BLaER1 treated with 17β-estradiol and CSF1 and Interleukin-3, amounts not matched to agents 10 nM and 100 nM (cell line): ENCODE measurements around the gene EXOC1.

Experiments
- H3K27ac ChIP-seq, 11 experiments: shearing (Covaris generic); formaldehyde crosslinking; 2 replicates each; pipeline ENCODE4 v1.8.1; 2022
- H3K27me3 ChIP-seq, 11 experiments: shearing (Covaris generic); formaldehyde crosslinking; 2 replicates each; pipeline ENCODE4 v1.8.1; 2022
- H3K36me3 ChIP-seq, 11 experiments: shearing (Covaris generic); formaldehyde crosslinking; 2 replicates each; pipeline ENCODE4 v1.8.1; 2022
- H3K4me1 ChIP-seq, 10 experiments: shearing (Covaris generic); formaldehyde crosslinking; 2 replicates each; pipeline ENCODE4 v1.8.1; 2022
- H3K4me2 ChIP-seq, 11 experiments: shearing (Covaris generic); formaldehyde crosslinking; 2 replicates each; pipeline ENCODE4 v1.8.1; 2022
- H3K4me3 ChIP-seq, 10 experiments: shearing (Covaris generic); formaldehyde crosslinking; 2 replicates each; pipeline ENCODE4 v1.8.1; 2022
- H3K9ac ChIP-seq, 11 experiments: shearing (Covaris generic); formaldehyde crosslinking; 2 replicates each; pipeline ENCODE4 v1.8.1; 2022
- H3K9me3 ChIP-seq, 11 experiments: shearing (Covaris generic); formaldehyde crosslinking; replicated peaks in 1 of 11; 2 replicates each; pipeline ENCODE4 v1.8.1; 2022
- H4K20me1 ChIP-seq, 11 experiments: shearing (Covaris generic); formaldehyde crosslinking; 2 replicates each; pipeline ENCODE4 v1.8.1; 2022
- Cebpa-rat ChIP-seq, 11 experiments: shearing (Covaris generic); IDR thresholded peaks; 2 replicates each; pipeline ENCODE4 v1.8.1; 2022

The EXOC1 gene

GRCh38 chr4:55866973-55867574, 13.6 kb downstream of the EXOC1 start:
- Histone ChIP-seq H3K36me3 (peaks cover 54 to 79% (median 72%) of the 10 kb centered on the region in 11 experiments), H3K4me2 (peak overlapping the region in 5 of 11 experiments; percentile 42 to 76 (median 58); a peak in 8 of 22 replicates), H3K4me3 (no peak overlapping the region; a peak in 1 of 20 replicates), H3K9me3 (no peaks in the 10 kb centered on the region), H4K20me1 (peaks cover 0 to 20% (median 0%) of the 10 kb centered on the region in 11 experiments; a peak in 6 of 22 replicates), H3K4me1 (peaks cover 5 to 31% (median 16%) of the 10 kb centered on the region in 10 experiments; a peak in 17 of 20 replicates), H3K9ac (peak overlapping the region in 1 of 11 experiments; percentile 61; a peak in 1 of 22 replicates), H3K27ac (peak overlapping the region in 5 of 11 experiments; percentile 57 to 80 (median 64); a peak in 10 of 22 replicates), H3K27me3 (no peaks in the 10 kb centered on the region)
- TF ChIP-seq Cebpa-rat (IDR thresholded peaks at IDR 0.05) = no peak

GRCh38 chr4:55868581-55869090, 15.2 kb downstream of the EXOC1 start:
- H3K36me3 ChIP-seq = peaks cover 55 to 79% (median 68%) of the 10 kb centered on the region in 11 experiments
- H3K4me2 ChIP-seq = no peak overlapping the region
- no peak overlapping the region for H3K4me3 ChIP-seq
- no peak for TF ChIP-seq Cebpa-rat (IDR thresholded peaks at IDR 0.05)
- no peaks in the 10 kb centered on the region for H3K27me3 ChIP-seq
- no peak overlapping the region for H3K27ac ChIP-seq
- no peak overlapping the region for H3K9ac ChIP-seq
- peaks cover 5 to 31% (median 16%) of the 10 kb centered on the region in 10 experiments; a peak in 17 of 20 replicates for H3K4me1 ChIP-seq
- H3K9me3 ChIP-seq = no peaks in the 10 kb centered on the region
- H4K20me1 ChIP-seq = peaks cover 0 to 13% (median 0%) of the 10 kb centered on the region in 11 experiments; a peak in 3 of 22 replicates

GRCh38 chr4:55871299-55871800, 17.9 kb downstream of the EXOC1 start:
- no peak overlapping the region for H3K9ac ChIP-seq
- peaks cover 0 to 10% (median 0%) of the 10 kb centered on the region in 11 experiments; a peak in 3 of 22 replicates for H4K20me1 ChIP-seq
- H3K9me3 ChIP-seq = no peaks in the 10 kb centered on the region
- H3K27me3 ChIP-seq = no peaks in the 10 kb centered on the region
- TF ChIP-seq Cebpa-rat (IDR thresholded peaks at IDR 0.05) = no peak
- no peak overlapping the region for H3K4me2 ChIP-seq
- H3K36me3 ChIP-seq = peaks cover 58 to 86% (median 70%) of the 10 kb centered on the region in 11 experiments
- no peak overlapping the region for H3K4me3 ChIP-seq
- H3K4me1 ChIP-seq = peaks cover 1 to 12% (median 5%) of the 10 kb centered on the region in 10 experiments; a peak in 17 of 20 replicates
- no peak overlapping the region for H3K27ac ChIP-seq

- no peaks in the 10 kb centered on the region for H3K4me1 ChIP-seq
- H3K9me3 ChIP-seq = no peaks in the 10 kb centered on the region
- no peaks in the 10 kb centered on the region for H3K27me3 ChIP-seq
- no peak overlapping the region for H3K4me3 ChIP-seq
- H3K9ac ChIP-seq = no peak overlapping the region
- H3K27ac ChIP-seq = no peak overlapping the region
- H3K4me2 ChIP-seq = no peak overlapping the region
- no peaks in the 10 kb centered on the region for H4K20me1 ChIP-seq
- TF ChIP-seq Cebpa-rat (IDR thresholded peaks at IDR 0.05) = no peak
- peaks cover 59 to 99% (median 81%) of the 10 kb centered on the region in 11 experiments for H3K36me3 ChIP-seq
These were observed 21.4 kb downstream of the EXOC1 start for GRCh38 chr4:55874831-55875230.

GRCh38 chr4:55876387-55876786, 22.9 kb downstream of the EXOC1 start:
- Histone ChIP-seq H3K9me3 (peaks cover 0 to 5% (median 0%) of the 10 kb centered on the region in 11 experiments; a peak in 2 of 22 replicates), H3K4me2 (no peak overlapping the region), H3K27ac (no peak overlapping the region), H3K4me1 (no peaks in the 10 kb centered on the region), H3K27me3 (no peaks in the 10 kb centered on the region), H3K4me3 (no peak overlapping the region), H3K36me3 (peaks cover 56 to 98% (median 79%) of the 10 kb centered on the region in 11 experiments), H3K9ac (no peak overlapping the region), H4K20me1 (no peaks in the 10 kb centered on the region)
- no peak for TF ChIP-seq Cebpa-rat (IDR thresholded peaks at IDR 0.05)

GRCh38 chr4:55879224-55879623, 25.8 kb downstream of the EXOC1 start:
- H3K36me3 ChIP-seq = peaks cover 45 to 96% (median 70%) of the 10 kb centered on the region in 11 experiments
- H3K27me3 ChIP-seq = no peaks in the 10 kb centered on the region
- no peak overlapping the region for H3K4me3 ChIP-seq
- H3K9ac ChIP-seq = no peak overlapping the region
- TF ChIP-seq Cebpa-rat (IDR thresholded peaks at IDR 0.05) = no peak
- H3K27ac ChIP-seq = no peak overlapping the region
- no peak overlapping the region for H3K4me2 ChIP-seq
- peaks cover 0 to 6% (median 0%) of the 10 kb centered on the region in 11 experiments; a peak in 2 of 22 replicates for H3K9me3 ChIP-seq
- H3K4me1 ChIP-seq = peaks cover 0 to 7% (median 2%) of the 10 kb centered on the region in 10 experiments; a peak in 5 of 20 replicates
- no peaks in the 10 kb centered on the region for H4K20me1 ChIP-seq

GRCh38 chr4:55880652-55881280, 27.3 kb downstream of the EXOC1 start:
- no peaks in the 10 kb centered on the region for H4K20me1 ChIP-seq
- no peak overlapping the region for H3K4me3 ChIP-seq
- no peak overlapping the region for H3K4me2 ChIP-seq
- H3K9me3 ChIP-seq = peaks cover 0 to 6% (median 0%) of the 10 kb centered on the region in 11 experiments; a peak in 2 of 22 replicates
- H3K4me1 ChIP-seq = peaks cover 0 to 11% (median 2%) of the 10 kb centered on the region in 10 experiments; a peak in 5 of 20 replicates
- H3K36me3 ChIP-seq = peaks cover 40 to 95% (median 65%) of the 10 kb centered on the region in 11 experiments
- TF ChIP-seq Cebpa-rat (IDR thresholded peaks at IDR 0.05) = 0 out of 22 replicates have a peak, but pooled peaks of 1 of the 11 experiments have one; percentile 16
- H3K27me3 ChIP-seq = no peaks in the 10 kb centered on the region
- no peak overlapping the region for H3K27ac ChIP-seq
- no peak overlapping the region for H3K9ac ChIP-seq

GRCh38 chr4:55884093-55884850, 30.8 kb downstream of the EXOC1 start:
- H3K4me2 ChIP-seq = peak overlapping the region in 3 of 11 experiments; percentile 1 to 34 (median 2); a peak in 6 of 22 replicates
- H3K27ac ChIP-seq = no peak overlapping the region
- H3K27me3 ChIP-seq = no peaks in the 10 kb centered on the region
- peaks cover 0 to 6% (median 0%) of the 10 kb centered on the region in 11 experiments; a peak in 2 of 22 replicates for H3K9me3 ChIP-seq
- peaks cover 28 to 91% (median 42%) of the 10 kb centered on the region in 11 experiments for H3K36me3 ChIP-seq
- no peak overlapping the region for H3K4me3 ChIP-seq
- H4K20me1 ChIP-seq = no peaks in the 10 kb centered on the region
- peaks cover 0 to 11% (median 2%) of the 10 kb centered on the region in 10 experiments; a peak in 5 of 20 replicates for H3K4me1 ChIP-seq
- no peak for TF ChIP-seq Cebpa-rat (IDR thresholded peaks at IDR 0.05)
- H3K9ac ChIP-seq = no peak overlapping the region
